GM19395 (cell line): ENCODE results near the gene CORT.
"Not testable (repeated sequence)": the region's sequence is repeated elsewhere in the genome, so short reads cannot be mapped to it uniquely, and the experiment has no call there.

ENCODE experiments used
- ATAC-seq: cut with Tn5 transposase; IDR thresholded peaks from one replicate; pipeline ENCODE4 v1.9.1; 2021; ENCODE audit warnings: mild to moderate bottlenecking, moderate library complexity; ENCODE audit not compliant: unreplicated experiment

CORT gene, protein sequence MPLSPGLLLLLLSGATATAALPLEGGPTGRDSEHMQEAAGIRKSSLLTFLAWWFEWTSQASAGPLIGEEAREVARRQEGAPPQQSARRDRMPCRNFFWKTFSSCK

DNA sequence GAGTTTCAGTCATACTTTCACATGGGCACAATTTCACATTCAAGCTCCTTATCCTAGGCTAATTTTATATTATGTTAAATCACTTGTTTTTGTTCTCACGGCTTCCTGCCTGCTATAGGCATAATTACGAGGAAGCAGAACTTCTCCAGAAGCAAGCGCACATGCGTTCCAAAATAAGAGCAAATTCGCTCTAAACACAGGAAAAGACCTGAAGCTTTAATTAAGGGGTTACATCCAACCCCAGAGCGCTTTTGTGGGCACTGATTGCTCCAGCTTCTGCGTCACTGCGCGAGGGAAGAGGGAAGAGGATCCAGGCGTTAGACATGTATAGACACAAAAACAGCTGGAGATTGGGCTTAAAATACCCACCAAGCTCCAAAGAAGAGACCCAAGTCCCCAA, at the start of gene CORT:
CORT (plus strand) TSS at position 281 of the 400 bp plus-strand sequence. CDS start 193 bp downstream, outside the sequence.
- ATAC-seq, result no peak

DNA sequence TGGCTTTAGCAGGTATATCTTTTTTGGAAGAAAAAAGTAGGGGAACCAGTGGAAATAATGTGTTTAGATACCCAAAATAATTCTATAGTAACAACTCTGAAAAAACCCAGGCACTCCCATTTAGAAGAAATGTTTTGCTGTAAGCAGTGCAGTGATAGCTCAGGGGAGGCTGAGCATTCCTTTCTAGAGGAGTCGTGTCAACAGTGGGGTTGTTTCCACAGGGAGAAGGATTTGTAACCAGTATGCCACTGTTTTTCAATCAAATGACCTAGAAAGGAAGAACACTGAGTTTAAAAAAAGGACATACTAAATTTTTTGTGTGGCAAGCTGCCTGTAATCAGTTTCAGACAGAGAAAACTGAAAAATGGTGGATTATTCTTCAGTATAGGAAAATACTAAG, 48.5 kb upstream of the CORT start:
- no peak for ATAC-seq

DNA sequence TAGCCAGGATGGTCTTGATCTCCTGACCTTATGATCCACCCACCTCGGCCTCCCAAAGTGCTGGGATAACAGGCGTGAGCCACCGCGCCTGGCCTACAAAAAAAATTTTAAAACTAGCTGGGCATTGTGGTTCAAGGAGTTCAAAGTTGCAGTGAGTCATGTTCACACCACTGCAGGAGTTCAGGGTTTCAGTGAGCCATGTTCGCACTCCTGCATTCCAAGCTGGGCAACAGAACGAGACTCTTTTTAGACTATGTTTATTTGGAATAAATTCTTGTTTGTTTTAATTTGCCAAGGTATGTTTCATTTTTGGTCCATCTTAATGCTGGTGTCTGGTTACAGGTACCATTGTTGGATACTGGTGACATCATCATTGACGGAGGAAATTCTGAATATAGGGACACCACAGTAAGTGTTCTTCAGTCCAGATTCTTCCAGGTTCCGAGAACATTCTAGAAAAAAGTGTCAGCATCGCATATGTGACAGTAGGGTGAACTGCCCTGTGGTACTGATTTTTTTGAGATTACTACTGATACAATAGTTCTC, 47.0 kb upstream of the CORT start:
- no peak for ATAC-seq

DNA sequence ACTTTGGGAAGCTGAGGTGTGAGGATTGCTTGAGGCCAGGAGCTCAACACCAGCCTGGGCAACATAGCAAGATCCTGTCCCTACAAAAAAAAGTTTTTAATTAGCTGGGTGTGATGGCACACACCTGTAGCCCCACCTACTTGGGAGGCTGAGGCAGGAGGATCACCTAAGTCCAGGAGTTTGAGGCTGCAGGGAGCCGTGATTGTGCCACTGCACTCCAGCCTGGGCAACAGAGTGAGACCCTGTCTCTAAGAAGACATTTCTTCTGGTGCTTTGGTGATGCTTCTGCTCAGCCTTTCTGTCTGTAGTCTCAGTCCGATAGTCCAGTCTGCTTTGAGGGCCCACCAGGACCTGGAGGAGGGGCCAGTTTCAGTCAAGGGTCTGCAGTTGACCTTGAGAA, 42.6 kb upstream of the CORT start:
- ATAC-seq, result no peak

DNA sequence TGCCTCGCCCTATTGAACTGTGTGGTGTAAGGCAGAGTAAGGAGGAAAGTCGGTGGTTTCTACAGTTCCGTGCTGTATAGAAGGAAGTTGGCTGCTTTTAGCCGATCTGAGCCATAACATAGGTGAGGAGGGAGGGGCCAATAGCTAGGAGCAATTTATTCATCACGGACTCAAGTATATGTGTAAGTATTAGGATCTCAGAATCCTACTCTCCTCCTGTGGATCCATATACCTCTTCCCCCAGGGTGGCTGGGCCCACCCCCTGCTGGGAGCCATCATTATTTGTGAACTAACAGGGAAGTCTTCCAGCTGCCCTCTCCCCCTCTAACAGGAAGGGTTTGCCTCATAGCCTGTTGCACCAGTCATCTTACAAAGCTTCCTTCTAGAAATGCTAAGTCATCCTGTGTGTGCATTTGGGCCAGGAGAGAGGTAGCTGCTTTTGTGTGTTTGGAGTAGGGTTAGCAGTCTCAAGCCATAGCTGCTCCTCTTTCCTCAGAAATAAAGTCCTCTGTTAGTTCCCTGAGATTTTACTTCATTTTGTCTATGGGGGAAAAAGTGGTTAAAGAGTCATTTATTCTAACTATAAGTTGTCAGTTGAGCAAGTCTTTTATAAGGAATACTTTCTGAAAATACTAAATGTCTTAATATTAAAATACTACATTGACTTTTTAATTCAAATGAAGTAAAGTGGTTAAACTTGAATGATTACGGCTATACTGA, 34.5 kb upstream of the CORT start:
- ATAC-seq, result no peak

DNA sequence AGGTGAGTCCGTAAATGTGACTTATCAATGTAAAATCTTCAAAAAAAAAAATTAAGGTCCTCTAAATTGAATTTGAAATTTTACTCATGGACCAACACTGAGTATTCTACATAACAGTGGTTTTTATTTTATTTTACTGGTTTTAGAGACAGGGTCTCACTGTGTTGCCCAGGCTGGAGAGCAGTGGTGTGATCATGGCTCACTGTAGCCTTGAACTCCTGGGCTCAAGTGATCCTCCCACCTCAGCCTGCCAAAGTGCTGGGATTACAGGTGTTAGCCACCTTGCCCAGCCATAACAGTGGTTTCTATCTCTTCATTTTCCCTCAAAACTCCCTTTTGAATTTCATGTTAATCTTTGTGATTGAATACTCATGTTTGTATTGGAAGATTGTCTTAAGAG, 33.9 kb upstream of the CORT start:
- not testable (repeated sequence) for ATAC-seq

DNA sequence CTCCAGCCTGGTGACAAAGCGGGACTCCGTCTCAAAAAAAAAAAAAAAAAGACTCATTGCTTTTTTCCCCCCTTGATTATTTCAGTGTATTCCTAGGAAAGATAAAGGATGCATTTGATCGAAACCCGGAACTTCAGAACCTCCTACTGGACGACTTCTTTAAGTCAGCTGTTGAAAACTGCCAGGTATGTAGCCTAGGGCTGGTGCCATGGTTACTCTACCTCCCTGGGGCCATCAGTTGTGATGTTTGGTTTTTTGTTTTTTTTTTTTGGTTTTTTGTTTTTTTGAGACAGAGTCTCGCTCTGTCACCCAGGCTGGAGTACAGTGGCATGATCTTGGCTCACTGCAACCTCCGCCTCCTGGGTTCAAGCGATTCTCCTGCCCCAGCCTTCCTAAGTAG, 31.1 kb upstream of the CORT start:
- ATAC-seq, result not testable (repeated sequence)

DNA sequence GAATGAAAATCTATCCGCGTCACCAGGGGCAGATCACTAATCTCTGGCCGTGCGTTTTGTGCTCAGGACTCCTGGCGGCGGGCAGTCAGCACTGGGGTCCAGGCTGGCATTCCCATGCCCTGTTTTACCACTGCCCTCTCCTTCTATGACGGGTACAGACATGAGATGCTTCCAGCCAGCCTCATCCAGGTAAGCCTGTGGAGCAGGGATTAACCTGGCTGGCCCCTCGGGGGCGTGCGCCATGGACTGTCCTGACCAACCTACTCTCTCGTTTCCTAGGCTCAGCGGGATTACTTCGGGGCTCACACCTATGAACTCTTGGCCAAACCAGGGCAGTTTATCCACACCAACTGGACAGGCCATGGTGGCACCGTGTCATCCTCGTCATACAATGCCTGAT, 30.5 kb upstream of the CORT start:
- no peak for ATAC-seq

DNA sequence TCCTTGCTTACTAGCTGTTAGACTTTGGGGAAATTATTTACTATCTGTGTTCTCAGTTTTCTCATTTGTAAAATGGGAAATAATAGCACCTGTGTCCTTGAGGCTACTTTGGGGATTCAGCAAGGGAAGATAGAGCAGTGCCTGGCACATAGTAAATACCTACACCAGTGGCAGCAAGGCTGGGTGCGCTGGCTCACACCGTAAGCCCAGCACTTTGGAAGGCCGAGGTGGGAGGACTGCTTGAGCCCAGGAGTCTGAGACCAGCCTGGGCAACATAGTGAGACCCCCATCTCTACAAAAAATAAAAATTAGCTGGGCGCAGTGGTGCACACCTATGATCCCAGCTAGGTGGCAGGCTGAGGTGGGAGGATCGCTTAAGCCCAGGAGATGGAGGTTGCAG, 28.2 kb upstream of the CORT start:
- ATAC-seq, result no peak

DNA sequence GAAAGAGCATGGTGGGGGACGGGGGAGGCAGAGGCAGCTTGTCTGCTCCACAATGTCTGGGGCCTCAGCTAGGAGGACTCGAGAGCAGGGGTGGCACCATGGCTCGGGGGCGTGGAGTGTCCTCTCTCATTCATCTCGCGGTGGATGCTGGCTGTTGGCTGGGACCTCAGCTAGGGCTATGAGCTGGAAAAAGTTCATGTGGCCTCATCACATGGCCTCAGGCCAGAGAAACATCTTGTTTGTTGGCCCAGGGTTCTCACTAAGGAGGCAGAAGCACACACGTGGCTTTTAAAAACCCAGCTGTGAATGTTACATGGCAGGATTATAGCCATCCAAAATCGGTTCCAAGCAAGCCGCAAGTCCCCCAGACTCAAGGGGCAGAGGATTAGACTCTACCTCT, 25.8 kb upstream of the CORT start:
- ATAC-seq, result no peak

DNA sequence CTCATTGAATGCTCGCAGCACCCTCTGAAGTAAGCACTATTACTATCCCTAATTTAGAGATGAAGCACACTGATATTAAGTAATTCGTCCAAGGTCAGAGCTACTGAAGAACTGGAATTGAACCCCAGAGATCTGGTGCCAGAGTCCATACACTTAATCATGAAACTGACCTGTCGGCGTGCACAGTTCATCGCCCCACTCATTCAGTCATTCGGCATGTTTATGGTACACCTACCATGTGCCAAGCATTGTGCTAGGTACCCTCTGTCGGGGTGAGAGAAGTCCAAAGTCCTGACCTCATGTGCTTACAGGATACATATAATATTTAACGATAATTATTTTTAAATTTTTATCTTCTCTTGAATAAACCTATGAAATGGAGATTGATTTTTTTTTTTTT, 25.2 kb upstream of the CORT start:
- ATAC-seq, result no peak

DNA sequence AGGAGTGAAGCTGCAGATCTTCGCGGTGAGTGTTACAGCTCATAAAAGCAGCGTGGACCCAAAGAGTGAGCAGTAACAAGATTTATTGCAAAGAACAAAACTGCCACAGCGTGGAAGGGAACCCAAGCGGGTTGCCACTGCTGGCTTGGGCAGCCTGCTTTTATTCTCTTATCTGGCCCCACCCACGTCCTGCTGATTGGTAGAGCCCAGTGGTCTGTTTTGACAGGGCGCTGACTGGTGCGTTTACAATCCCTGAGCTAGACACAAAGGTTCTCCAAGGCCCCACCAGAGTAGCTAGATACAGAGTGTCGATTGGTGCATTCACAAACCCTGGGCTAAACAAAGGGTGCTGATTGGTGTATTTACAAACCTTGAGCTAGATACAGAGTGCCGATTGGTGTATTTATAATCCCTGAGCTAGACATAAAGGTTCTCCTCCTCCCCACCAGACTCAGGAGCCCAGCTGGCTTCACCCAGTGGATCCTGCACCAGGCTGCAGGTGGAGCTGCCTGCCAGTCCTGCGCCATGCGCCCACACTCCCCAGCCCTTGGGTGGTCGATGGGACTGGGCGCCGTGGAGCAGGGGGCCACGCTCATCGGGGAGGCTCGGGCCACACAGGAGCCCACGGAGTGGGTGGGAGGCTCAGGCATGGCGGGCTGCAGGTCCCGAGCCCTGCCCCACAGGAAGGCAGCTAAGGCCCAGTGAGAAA, 23.9 kb upstream of the CORT start:
- ATAC-seq, result not testable (repeated sequence)

DNA sequence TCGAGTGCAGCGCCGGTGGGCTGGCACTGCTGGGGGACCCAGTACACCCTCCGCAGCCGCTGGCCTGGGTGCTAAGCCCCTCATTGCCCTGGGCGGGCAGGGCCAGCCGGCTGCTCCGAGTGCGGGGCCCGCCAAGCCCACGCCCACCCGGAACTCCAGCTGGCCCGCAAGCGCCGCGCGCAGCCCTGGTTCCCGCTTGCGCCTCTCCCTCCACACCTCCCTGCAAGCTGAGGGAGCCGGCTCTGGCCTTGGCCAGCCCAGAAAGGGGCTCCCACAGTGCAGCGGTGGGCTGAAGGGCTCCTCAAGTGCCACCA, 23.3 kb upstream of the CORT start:
- not testable (repeated sequence) for ATAC-seq

DNA sequence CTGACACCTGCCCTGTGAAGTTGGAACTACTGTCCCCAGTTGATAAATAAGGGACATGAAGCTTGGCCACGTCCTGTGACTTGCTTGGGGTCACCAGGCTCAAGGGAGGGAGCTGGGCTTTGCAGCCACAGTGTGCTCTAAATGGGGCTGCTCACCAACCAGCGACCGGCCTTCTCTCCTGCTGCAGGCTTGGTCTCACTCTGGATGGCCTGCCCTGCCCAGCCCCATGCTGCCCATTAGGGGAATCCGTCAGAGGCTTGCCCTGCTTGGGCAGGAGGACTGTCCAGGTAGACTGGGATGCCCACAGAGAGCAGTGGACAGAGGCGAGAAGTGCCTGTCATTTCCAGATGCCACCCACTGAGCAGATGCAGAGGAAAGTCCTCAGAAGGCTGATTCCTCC, 20.8 kb upstream of the CORT start:
- ATAC-seq, result no peak

DNA sequence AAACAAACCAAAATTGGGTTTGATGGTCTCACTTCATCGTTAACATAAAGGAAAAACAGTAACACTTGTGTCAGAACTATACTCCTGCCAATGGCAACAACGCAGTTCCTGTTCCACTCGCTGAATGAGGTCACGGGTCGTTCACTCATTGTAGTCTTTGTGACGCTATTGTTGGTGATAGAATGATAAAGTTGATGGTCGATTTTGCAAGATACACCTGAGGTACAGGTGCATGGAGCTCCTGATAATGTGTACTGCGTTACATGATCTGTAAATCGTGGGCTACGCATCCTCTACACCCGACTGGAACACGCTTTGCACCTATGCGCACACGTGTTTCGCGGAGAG, 20.0 kb upstream of the CORT start:
- peak; percentile 9 for ATAC-seq

DNA sequence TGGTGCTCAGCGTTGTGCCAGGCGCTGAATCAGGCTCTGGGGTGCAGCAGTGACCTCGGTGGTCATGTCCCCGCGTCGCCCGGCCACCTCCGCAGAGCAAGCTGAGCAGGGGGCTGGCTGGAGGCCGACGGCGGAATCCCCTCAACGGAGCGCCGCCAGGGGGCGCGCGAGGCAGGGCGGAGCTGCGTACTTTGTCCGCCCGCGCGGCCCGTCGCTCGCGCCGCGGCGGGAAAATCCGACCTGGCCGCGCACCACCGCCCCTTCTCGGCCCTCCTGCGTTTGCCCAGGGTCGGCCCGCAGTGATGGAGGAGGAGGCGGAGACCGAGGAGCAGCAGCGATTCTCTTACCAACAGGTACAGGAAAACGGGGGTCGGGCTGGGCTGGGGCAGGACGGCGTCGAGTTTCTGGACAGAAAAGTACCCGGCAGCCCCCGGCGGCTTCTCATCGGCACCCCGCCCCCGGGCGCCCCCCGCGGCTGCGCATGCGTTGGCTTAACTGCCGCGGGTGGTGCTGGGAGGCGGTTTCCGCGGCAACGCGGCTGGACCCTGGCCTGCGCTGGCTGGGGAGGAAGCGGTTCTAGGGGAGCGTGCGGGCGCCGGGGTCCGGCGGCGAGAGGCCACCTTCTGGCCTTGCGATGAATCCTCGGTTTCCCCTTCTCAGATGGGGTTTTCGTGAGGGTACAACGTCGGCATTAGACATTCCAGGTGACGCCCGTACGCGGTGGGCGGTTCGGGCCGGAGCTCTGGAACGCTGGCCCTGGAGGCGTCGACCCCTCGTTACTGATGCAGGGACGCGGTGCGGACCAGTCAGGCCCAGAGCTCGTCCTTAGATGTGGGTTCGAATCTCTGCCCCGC, 19.4 kb upstream of the CORT start, which contains the start of gene CENPS:
CENPS (plus strand) TSS at position 218 of the 854 bp plus-strand sequence; CDS start at position 303, 85 bp downstream.
- ATAC-seq, result peak; percentile 81

DNA sequence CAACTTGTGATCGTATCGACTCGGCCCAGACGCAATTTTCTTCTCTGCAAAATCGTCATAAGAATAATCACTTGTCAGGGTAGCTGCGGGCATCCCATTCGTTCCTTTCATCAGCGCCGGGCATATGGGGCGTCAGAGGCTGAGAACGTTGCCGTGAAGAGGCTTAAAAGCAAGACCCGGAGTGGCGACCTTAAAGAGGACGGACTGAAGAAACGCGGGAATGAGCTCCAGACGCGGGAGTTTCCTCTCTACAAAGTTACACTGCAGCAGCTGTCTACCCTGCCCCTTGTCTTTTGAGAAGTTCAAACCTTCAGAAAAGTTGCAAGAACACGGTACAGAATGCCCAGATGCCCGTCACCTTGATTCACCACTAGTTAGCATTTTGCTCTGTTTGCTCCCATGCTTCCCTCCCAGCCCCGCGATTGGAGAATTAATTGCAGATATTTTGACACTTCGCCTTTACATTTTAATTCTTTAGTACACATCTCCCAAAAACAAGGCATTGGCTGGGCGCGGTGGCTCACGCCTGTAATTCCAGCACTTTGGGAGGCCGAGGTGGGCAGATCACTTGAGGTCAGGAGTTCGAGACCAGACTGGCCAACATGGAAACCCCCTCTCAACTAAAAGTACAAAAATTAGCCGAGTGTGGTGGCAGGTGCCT, 18.6 kb upstream of the CORT start:
- no peak for ATAC-seq

DNA sequence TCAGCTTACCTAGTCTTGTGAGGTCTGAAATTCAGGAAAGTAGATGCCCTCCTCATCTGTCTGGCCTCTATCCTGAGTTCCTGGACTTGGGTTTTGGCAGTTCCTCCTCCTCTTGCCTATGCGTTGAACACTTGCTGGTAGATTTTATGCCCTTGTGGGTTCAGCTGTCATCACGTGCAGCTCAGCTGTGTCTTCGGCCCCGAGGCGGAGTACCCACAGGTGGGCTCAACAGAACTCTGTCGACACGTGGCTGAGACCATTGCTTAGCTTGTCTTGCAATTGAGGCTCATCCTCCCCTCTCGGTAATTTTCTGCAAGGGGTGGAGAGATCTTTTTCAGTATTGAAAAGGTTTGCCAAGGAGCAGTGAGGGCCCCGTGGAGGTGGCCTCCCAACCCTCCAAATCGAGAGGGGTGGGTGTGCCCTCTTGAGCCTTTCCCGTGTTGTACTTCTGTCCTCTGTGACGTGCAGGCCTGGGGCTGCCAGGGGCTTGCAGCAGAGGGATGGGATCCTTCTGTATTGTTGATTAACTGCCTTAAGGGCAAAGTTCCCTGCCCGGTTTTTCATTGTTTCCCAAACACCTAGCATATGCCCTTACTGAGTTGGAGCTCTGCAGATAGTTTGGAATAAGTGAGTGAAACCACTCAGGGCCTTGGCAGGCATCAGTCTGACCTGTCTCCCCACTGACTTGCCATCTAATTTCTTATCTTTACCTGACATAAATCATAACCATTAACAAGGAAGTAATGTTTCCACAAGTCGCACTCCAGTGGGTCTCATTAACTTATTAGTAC, 16.7 kb upstream of the CORT start:
- ATAC-seq, result no peak

DNA sequence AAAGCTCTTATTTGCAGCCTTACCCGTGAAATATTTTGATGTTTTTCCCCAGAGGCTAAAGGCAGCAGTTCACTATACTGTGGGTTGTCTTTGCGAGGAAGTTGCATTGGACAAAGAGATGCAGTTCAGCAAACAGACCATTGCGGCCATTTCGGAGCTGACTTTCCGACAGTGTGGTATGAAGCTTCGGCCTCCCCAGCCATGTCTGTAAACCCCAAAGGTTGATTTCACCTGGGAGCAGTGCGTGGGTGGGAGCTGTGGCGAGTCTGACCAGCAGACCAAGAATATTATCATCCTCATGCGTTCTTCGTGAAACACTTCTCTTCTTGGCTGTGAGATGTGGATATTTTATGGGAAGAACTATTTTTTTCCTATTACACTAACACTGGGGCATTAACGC, 16.0 kb upstream of the CORT start:
- ATAC-seq, result no peak

DNA sequence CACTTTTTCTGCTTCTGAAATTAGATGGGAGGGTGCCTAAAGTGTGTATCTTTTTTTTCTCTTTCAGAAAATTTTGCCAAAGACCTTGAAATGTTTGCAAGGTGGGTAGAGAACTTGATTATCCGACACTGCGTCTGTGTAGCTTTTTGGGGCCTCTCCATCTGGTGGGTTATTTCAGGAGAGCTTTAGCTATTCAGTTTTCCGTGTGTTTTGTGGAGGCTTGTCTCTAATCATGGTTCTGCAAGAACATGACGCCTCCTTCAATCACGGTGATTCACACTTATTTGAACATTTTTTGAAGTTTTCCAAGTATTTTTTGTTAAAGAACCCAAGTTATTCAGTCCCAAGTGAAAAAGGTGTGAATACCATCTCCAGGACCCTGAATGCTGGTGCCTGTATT, 15.2 kb upstream of the CORT start:
- no peak for ATAC-seq
